NCI-H2171 (cell line): ENCODE measurements around the gene HCRTR1.
A peak's percentile ranks its signal among the peaks of the same experiment; 100 is the strongest.

Experiments
- DNase-seq: peaks from one replicate; lab custom pipeline; 2025; lab: John Stamatoyannopoulos, UW

The HCRTR1 gene

DNA sequence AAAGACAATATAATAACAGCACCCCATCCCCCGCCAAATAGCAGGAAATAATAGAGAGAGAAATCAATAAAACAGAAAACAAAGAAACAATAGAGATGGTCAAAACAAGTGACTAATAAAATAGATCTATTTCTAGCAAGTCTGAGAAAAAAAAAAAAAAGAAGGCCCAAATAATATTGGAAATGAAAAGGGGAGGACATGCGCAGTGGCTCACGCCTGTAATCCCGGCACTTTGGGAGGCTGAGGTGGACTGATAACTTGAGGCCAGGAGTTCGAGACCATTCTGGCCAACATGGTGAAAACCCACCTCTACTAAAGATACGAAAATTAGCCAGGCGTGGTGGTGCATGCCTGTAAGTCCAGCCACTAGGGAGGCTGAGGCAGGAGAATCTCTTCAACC lies 18.5 kb upstream of the HCRTR1 start:
- DNase-seq = no peak

GRCh38 chr1:31600641-31601040 lies 16.8 kb upstream of the HCRTR1 start:
- no peak for DNase-seq

DNA sequence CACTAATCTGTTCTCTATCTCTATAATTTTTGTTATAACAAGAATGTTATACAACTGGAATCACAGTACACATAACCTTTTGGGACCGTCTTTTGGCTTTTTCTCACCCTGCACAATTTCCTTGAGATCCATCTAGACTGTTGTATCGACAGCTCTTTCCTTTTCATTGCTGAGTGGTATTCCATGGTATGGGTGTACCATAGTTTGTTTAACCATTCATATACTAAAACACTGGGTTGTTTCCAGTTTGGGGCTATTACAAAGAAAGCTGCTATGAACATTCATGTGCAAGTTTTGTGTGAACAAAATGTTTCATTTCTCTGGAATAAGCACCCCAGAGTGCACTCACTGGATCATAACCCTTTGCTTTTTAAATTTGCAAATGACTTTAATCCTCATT lies 15.4 kb upstream of the HCRTR1 start:
- no peak for DNase-seq

GRCh38 chr1:31605908-31606427 lies 11.5 kb upstream of the HCRTR1 start:
- DNase-seq = no peak

DNA sequence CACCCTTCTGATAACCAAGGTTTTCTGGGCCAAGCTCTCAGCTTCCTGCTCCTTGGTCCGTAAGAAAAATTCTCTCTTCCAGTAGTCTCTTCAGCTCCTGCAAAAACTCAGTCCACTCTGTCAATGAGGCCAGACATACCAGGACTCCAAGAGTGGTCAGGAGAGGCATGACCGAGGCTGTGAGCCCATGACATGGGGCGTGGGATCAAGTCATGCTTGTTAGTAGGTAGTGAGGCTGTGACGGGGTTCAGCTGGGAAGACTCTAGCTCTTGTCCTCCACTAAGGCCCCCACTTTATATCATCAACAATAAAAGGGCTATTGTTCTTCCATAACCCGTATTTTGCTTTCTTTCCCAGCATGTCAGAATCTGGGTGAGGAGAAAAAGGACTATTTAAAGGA lies 10.1 kb upstream of the HCRTR1 start:
- no peak for DNase-seq

GRCh38 chr1:31609514-31610118 lies 7.9 kb upstream of the HCRTR1 start:
- no peak for DNase-seq

- DNase-seq = no peak
Measured at GRCh38 chr1:31614414-31615005, 3.0 kb upstream of the HCRTR1 start.

DNA sequence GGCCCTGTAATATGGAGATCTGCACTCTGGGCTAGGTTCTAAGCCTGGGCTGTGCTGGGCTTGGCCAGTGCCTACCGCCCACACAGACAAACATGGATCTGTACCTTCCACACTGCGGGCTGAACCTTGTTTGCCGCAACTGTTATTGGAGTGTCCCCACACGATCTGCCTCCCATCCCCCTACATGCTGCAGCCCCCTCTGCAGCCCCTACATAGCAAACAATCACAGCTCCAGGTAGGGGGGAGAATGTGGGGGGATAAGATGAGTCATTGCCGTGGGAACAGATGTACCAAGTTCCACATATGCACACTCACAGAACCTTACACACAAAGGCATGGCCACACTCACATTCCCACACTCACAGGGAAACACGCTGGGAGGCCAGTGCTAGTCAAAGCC lies 2.1 kb upstream of the HCRTR1 start:
- no peak for DNase-seq

GRCh38 chr1:31615939-31616338 lies 1.6 kb upstream of the HCRTR1 start:
- DNase-seq = no peak

GRCh38 chr1:31617916-31618746 lies 642 bp downstream of the HCRTR1 start:
- peak; percentile 57 for DNase-seq

DNA sequence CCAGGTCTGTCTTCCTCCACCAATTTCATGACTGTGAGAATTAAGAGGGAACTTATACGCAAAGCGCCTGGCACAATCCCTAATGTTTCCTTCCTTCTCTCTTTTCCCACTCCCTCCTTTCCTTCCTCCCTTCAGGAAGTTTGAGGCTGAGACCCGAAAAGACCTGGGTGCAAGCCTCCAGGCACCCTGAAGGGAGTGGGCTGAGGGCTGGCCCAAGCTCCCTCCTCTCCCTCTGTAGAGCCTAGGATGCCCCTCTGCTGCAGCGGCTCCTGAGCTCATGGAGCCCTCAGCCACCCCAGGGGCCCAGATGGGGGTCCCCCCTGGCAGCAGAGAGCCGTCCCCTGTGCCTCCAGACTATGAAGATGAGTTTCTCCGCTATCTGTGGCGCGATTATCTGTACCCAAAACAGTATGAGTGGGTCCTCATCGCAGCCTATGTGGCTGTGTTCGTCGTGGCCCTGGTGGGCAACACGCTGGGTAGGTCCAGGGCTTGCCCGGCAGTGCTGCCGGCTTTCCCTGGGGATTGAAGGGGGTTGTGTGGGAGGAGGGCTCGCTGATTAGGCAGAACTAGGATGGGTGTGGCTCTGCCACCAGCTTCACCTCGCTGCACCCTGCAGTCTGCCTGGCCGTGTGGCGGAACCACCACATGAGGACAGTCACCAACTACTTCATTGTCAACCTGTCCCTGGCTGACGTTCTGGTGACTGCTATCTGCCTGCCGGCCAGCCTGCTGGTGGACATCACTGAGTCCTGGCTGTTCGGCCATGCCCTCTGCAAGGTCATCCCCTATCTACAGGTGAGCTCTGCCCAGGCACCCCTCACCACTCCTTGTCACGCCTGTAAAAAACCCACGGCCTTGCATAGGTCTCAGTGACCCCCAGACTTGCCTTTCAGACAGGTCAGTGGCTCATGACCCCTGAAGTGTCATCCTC lies 1.7 kb downstream of the HCRTR1 start:
- no peak for DNase-seq

DNA sequence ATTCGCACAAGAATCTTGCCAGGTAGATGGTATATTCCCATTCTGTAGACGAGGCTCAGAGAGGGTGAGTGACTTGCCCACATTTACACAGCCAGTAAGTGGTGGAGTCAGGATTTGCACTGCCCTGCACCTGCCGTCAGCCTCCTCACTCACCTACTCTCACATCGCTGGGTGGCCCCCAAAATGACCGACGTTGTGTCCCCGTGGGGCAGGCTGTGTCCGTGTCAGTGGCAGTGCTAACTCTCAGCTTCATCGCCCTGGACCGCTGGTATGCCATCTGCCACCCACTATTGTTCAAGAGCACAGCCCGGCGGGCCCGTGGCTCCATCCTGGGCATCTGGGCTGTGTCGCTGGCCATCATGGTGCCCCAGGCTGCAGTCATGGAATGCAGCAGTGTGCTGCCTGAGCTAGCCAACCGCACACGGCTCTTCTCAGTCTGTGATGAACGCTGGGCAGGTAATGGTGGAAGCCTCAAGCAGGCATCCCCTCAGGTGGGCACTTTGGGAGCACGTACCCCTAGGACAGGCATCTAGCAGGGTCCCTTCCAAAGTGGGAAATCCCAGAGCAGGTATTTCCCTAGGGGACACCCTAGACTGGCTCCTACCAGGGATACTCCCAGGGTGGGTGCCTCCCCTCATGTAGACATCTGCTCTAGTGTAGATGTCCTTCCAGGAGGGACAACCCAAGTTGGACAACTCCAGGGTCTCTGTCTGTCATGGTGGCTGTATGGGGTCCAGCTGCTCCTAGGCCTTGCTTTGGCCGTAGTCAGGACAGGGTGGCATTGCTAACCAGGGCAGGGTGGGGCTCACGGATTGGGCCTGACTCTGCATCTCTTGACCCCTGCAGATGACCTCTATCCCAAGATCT lies 3.4 kb downstream of the HCRTR1 start:
- DNase-seq = no peak

GRCh38 chr1:31621498-31621820 lies 4.0 kb downstream of the HCRTR1 start:
- no peak for DNase-seq

GRCh38 chr1:31621847-31622730 lies 4.6 kb downstream of the HCRTR1 start:
- DNase-seq = no peak

DNA sequence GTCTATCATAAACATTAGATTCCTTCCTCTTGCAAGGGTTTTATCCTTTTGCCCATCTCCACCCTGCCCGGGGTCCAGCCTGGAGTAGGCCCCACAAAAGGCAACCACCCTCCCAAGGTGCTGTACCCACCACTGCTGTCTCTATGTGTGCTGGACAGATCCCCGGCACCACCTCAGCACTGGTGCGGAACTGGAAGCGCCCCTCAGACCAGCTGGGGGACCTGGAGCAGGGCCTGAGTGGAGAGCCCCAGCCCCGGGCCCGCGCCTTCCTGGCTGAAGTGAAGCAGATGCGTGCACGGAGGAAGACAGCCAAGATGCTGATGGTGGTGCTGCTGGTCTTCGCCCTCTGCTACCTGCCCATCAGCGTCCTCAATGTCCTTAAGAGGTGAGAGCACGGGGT lies 5.9 kb downstream of the HCRTR1 start:
- no peak for DNase-seq

DNA sequence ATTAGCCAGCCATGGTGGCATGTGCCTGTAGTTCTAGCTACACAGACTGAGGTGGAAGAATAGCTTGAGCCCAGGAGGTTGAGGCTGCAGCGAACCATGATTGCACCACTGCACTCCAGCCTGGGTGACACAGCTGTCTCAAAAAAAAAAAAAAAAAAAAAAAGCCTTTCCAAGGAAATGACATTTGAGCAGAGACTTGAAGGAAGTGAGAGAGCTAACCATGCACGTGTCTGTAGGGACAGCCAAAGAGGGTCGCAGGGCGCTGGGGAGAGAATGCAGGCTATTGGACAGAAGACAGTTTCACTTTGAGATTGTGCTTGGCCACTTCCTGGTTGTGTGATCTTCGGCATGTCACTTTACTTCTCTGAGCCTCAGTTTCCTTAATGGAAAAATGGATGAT lies 6.8 kb downstream of the HCRTR1 start:
- DNase-seq = no peak

- no peak for DNase-seq
Measured at GRCh38 chr1:31624731-31625514, 7.4 kb downstream of the HCRTR1 start.

GRCh38 chr1:31625561-31626222 lies 8.2 kb downstream of the HCRTR1 start:
- no peak for DNase-seq
